Natural killer cell (primary cell): ENCODE results near the gene THOP1. TPM values are rescaled to one million over a fixed set of nuclear protein-coding genes. Genes with fewer than 3 reads are reported as not detected.

Experiments
- ATAC-seq, 3 donors: fragments of 150-1000 bp in 2 of 3; fragments of 200-7000 bp in 1 of 3; cut with Tn5 transposase; 1 replicate in 1 of 3; 2 replicates in 2 of 3; pipeline ENCODE4 v1.10.0; 2021; ENCODE audit warnings: mild to moderate bottlenecking in 2 of 3, moderate library complexity in 2 of 3
- DNase-seq, 2 donors: peaks; one replicate each; pipeline versions ENCODE4 v3.0.0 to v3.0.0-alpha.2; 2013 to 2021; ENCODE audit warnings: mixed read lengths in 1 of 2
- H3K27ac ChIP-seq: one replicate; pipeline ENCODE4 v1.5.1; 2013; ENCODE audit warnings: mild to moderate bottlenecking, low read length
- H3K27me3 ChIP-seq: one replicate; pipeline ENCODE4 v1.6.1; 2013; ENCODE audit warnings: low read length; ENCODE audit not compliant: control insufficient read depth, insufficient read depth
- H3K36me3 ChIP-seq: one replicate; pipeline ENCODE4 v1.6.1; 2013; ENCODE audit warnings: low read length; ENCODE audit not compliant: control insufficient read depth, insufficient read depth
- H3K4me1 ChIP-seq: one replicate; pipeline ENCODE4 v1.6.1; 2013; ENCODE audit warnings: low read length; ENCODE audit not compliant: control insufficient read depth, insufficient read depth
- H3K4me3 ChIP-seq: one replicate; pipeline ENCODE4 v1.5.1; 2013; ENCODE audit warnings: low read length
- H3K9me3 ChIP-seq: one replicate; pipeline ENCODE4 v1.6.1; 2013; ENCODE audit warnings: low read length; ENCODE audit not compliant: control insufficient read depth, insufficient read depth
- H3K27ac Mint-ChIP-seq, 2 donors: one replicate each; pipeline ENCODE4 v1.8.0; 2022; ENCODE audit warnings: mild to moderate bottlenecking in 2 of 2, mixed read lengths in 2 of 2, moderate library complexity in 1 of 2
- H3K27me3 Mint-ChIP-seq, 2 donors: one replicate each; pipeline ENCODE4 v1.8.0; 2022; ENCODE audit warnings: low read depth in 2 of 2, mixed read lengths in 2 of 2
- H3K36me3 Mint-ChIP-seq: one replicate; pipeline ENCODE4 v1.8.0; 2022; ENCODE audit warnings: mixed read lengths
- H3K4me1 Mint-ChIP-seq, 2 donors: one replicate each; pipeline ENCODE4 v1.8.0; 2022; ENCODE audit warnings: mixed read lengths in 2 of 2
- H3K4me3 Mint-ChIP-seq: one replicate; pipeline ENCODE4 v1.8.0; 2022; ENCODE audit warnings: mild to moderate bottlenecking, moderate library complexity, mixed read lengths
- H3K9me3 Mint-ChIP-seq, 2 donors: one replicate each; pipeline ENCODE4 v1.8.0; 2022; ENCODE audit warnings: mixed read lengths in 2 of 2
- CTCF ChIP-seq: fragments of 200-600 bp; IDR thresholded peaks from one replicate; pipeline ENCODE4 v1.8.0; 2022; ENCODE audit warnings: antibody characterized with exemption
- WGBS: methylation state at CpG from one replicate; pipeline ENCODE4 v1.1.7; 2013; ENCODE audit warnings: missing lambda C conversion rate; ENCODE audit not compliant: insufficient coverage; 5-methylcytosine and 5-hydroxymethylcytosine counted together
- intact Hi-C: fragments of 100-400 bp; cut with micrococcal nuclease; formaldehyde crosslinking; loops from one replicate; pipeline ENCODE4 v1.14.2; 2022
- total RNA-seq, 4 donors: library from RNA; stranded (reverse); fragments of 120-200 nt in 1 of 4; gene quantifications; one replicate each; pipeline versions ENCODE4 v1.2.3 to v1.2.4, GENCODE V29; 2013 to 2022

The THOP1 gene
- total RNA-seq, 3 donors from 2014 or later (not counting 1 experiment from before 2014, with no cell fraction given): 31.6 to 44.0 (median 33.4) TPM

GRCh38 chr19:2755448-2755705 is 29.9 kb upstream of the THOP1 start:
- H3K27me3 ChIP-seq: no peaks in the 10 kb centered on the region
- no peaks in the 10 kb centered on the region for H3K4me1 Mint-ChIP-seq
- no peaks in the 10 kb centered on the region for H3K9me3 Mint-ChIP-seq
- no peak for TF ChIP-seq CTCF
- no peak overlapping the region for H3K27ac Mint-ChIP-seq
- no peak overlapping the region for H3K27ac ChIP-seq
- no peak overlapping the region for H3K4me3 Mint-ChIP-seq
- DNase-seq: no peak
- ATAC-seq: no peak
- H3K36me3 ChIP-seq: peaks cover 27% of the 10 kb centered on the region
- H3K4me1 ChIP-seq: no peaks in the 10 kb centered on the region
- no peaks in the 10 kb centered on the region for H3K9me3 ChIP-seq
- no peak overlapping the region for H3K4me3 ChIP-seq
- no peaks in the 10 kb centered on the region for H3K36me3 Mint-ChIP-seq
- WGBS: 98% methylated on average over 16 of the region's 16 CpGs
- H3K27me3 Mint-ChIP-seq: no peaks in the 10 kb centered on the region
- intact Hi-C loops: no loop called here

GRCh38 chr19:2755811-2756210 is 29.5 kb upstream of the THOP1 start:
- Histone ChIP-seq H3K9me3 (no peaks in the 10 kb centered on the region), H3K27me3 (no peaks in the 10 kb centered on the region), H3K4me1 (no peaks in the 10 kb centered on the region), H3K27ac (no peak overlapping the region), H3K4me3 (no peak overlapping the region), H3K36me3 (peaks cover 29% of the 10 kb centered on the region)
- ATAC-seq: no peak
- no peak overlapping the region for H3K27ac Mint-ChIP-seq
- H3K9me3 Mint-ChIP-seq: no peaks in the 10 kb centered on the region
- no peak for DNase-seq
- no peak for TF ChIP-seq CTCF
- H3K4me1 Mint-ChIP-seq: no peaks in the 10 kb centered on the region
- 92% methylated on average over 11 of the region's 16 CpGs for WGBS
- no peaks in the 10 kb centered on the region for H3K36me3 Mint-ChIP-seq
- H3K27me3 Mint-ChIP-seq: no peaks in the 10 kb centered on the region
- intact Hi-C loops: no loop called here
- no peak overlapping the region for H3K4me3 Mint-ChIP-seq

- Histone ChIP-seq H3K36me3 (peaks cover 33% of the 10 kb centered on the region), H3K27ac (no peak overlapping the region), H3K4me1 (no peaks in the 10 kb centered on the region), H3K9me3 (no peaks in the 10 kb centered on the region), H3K27me3 (no peaks in the 10 kb centered on the region), H3K4me3 (no peak overlapping the region)
- no peak for ATAC-seq
- H3K27ac Mint-ChIP-seq: no peak overlapping the region
- intact Hi-C loops: no loop called here
- DNase-seq: no peak
- H3K4me3 Mint-ChIP-seq: no peak overlapping the region
- H3K9me3 Mint-ChIP-seq: no peaks in the 10 kb centered on the region
- 79% methylated on average over 8 of the region's 8 CpGs for WGBS
- H3K27me3 Mint-ChIP-seq: no peaks in the 10 kb centered on the region
- H3K4me1 Mint-ChIP-seq: no peaks in the 10 kb centered on the region
- no peaks in the 10 kb centered on the region for H3K36me3 Mint-ChIP-seq
- no peak for TF ChIP-seq CTCF
Measured at GRCh38 chr19:2756477-2756876, 28.8 kb upstream of the THOP1 start.

GRCh38 chr19:2756921-2757881 is 28.1 kb upstream of the THOP1 start:
- H3K9me3 ChIP-seq: no peaks in the 10 kb centered on the region
- H3K4me1 ChIP-seq: no peaks in the 10 kb centered on the region
- 95% methylated on average over 48 of the region's 48 CpGs for WGBS
- DNase-seq (no peak), ATAC-seq (no peak)
- H3K27ac Mint-ChIP-seq: no peak overlapping the region
- TF ChIP-seq CTCF: no peak
- no peaks in the 10 kb centered on the region for H3K4me1 Mint-ChIP-seq
- no peaks in the 10 kb centered on the region for H3K27me3 Mint-ChIP-seq
- H3K27me3 ChIP-seq: no peaks in the 10 kb centered on the region
- no peaks in the 10 kb centered on the region for H3K36me3 Mint-ChIP-seq
- H3K27ac ChIP-seq: no peak overlapping the region
- intact Hi-C loops: no loop called here
- peaks cover 38% of the 10 kb centered on the region for H3K36me3 ChIP-seq
- H3K9me3 Mint-ChIP-seq: no peaks in the 10 kb centered on the region
- no peak overlapping the region for H3K4me3 Mint-ChIP-seq
- H3K4me3 ChIP-seq: no peak overlapping the region
